Muscle layer of colon (tissue), 2 donors: ENCODE data around the gene PPP1R13B.
A peak's percentile ranks its signal among the peaks of the same experiment; 100 is the strongest.

Experiments used
- H3K27ac ChIP-seq: one replicate; pipeline ENCODE4 v1.7.0; 2013; ENCODE audit warnings: low read depth, mild to moderate bottlenecking, low read length, moderate library complexity
- H3K27me3 ChIP-seq, 2 donors: one replicate each; pipeline ENCODE4 v1.7.0; 2013; ENCODE audit warnings: low read length in 2 of 2, mild to moderate bottlenecking in 2 of 2; ENCODE audit not compliant: insufficient read depth in 2 of 2, control insufficient read depth in 1 of 2
- H3K36me3 ChIP-seq: one replicate; pipeline ENCODE4 v1.7.0; 2013; ENCODE audit warnings: mild to moderate bottlenecking, low read length; ENCODE audit not compliant: insufficient read depth
- H3K4me1 ChIP-seq: one replicate; pipeline ENCODE4 v1.7.0; 2013; ENCODE audit warnings: mild to moderate bottlenecking, low read length; ENCODE audit not compliant: insufficient read depth
- H3K4me3 ChIP-seq, 2 donors: one replicate each; pipeline ENCODE4 v1.7.0; 2013; ENCODE audit warnings: low read length in 2 of 2, low read depth in 1 of 2, mild to moderate bottlenecking in 1 of 2, moderate library complexity in 1 of 2
- H3K9ac ChIP-seq: one replicate; pipeline ENCODE4 v1.7.0; 2013; ENCODE audit warnings: low read length
- H3K9me3 ChIP-seq: one replicate; pipeline ENCODE4 v1.7.0; 2013; ENCODE audit warnings: mild to moderate bottlenecking, low read length
- donor health status: abdominal sarcoma.
- donor health status: Adenocarcinoma of cecum.

PPP1R13B gene

DNA sequence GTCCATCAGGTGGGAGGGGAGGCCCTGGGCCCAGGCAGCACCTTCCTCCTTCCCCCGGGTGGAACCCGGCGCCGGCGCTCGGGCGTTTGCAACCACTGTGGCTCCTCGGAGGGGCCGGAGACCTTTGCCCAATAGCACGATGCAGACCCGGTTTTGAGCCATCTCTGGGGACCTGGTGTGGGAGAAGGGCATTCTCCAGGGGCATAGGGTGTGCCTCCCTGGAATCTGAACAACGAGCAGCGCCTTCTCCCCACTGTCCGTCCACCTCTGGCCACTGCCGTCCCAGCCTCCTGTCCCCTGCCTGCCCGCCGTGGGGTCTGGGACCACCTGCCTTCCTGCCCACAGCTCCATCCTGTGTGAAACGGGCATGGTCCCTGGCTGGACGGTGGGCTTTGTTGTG lies 119.2 kb downstream of the PPP1R13B start:
- Histone ChIP-seq H3K9ac (no peak overlapping the region), H3K4me3 (no peak overlapping the region), H3K4me1 (peaks cover 22% of the 10 kb centered on the region), H3K27me3 (no peaks in the 10 kb centered on the region), H3K27ac (no peak overlapping the region), H3K9me3 (no peaks in the 10 kb centered on the region), H3K36me3 (peaks cover 47% of the 10 kb centered on the region)

DNA sequence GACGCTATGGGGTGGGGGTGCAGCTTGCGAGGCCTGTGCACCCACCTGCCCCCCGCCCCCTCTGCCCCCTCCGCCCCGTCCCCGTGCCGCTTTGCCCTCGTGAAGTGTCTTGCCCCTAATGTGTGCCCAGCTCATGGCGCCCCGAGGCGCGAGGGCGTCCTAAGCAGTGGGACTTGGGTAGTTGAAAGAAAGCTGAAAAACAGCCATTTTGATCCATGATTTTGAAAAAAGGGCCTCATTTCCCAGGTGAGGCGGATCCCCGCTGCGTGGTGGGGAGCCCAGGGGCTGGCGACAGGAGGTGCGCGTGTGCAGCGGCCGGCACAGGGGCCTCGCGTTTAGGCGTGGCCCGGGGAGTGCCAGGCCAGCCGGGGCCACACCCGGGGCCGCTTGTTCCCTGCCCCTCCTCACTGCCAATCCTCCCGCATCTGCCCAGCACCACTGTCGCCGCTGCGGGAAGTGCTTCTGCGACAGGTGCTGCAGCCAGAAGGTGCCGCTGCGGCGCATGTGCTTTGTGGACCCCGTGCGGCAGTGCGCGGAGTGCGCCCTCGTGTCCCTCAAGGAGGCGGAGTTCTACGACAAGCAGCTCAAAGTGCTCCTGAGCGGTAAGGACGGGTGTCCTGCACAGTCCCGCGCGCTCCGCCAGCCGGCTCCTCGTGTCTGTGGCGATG lies 119.9 kb downstream of the PPP1R13B start:
- Histone ChIP-seq H3K27ac (no peak overlapping the region), H3K36me3 (peaks cover 40% of the 10 kb centered on the region), H3K27me3 (no peaks in the 10 kb centered on the region), H3K4me3 (no peak overlapping the region), H3K9me3 (no peaks in the 10 kb centered on the region), H3K4me1 (peaks cover 27% of the 10 kb centered on the region), H3K9ac (no peak overlapping the region)

DNA sequence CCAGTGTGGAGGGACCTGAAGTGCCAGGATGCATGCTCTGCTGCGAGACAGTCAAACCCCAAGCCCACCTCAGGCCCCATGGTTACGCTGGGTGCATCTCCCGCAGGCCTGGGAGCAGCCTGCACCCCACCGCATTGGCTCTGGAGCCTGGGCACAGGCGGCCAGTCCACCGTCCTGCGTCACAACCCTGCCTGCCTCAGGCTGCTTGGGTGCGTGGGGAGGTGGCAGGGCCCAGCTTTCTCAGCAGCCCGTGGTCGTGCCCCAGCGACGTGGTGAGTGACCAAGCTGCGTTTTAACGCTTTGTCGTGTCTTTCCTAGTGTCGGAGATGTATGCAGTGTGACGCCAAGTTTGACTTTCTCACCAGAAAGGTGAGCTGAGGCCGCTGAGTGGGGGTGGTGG lies 120.9 kb downstream of the PPP1R13B start:
- Histone ChIP-seq H3K4me1 (peaks cover 27% of the 10 kb centered on the region), H3K27ac (no peak overlapping the region), H3K9me3 (no peaks in the 10 kb centered on the region), H3K4me3 (no peak overlapping the region), H3K9ac (no peak overlapping the region), H3K27me3 (no peaks in the 10 kb centered on the region), H3K36me3 (peaks cover 32% of the 10 kb centered on the region)

- Histone ChIP-seq H3K36me3 (peaks cover 32% of the 10 kb centered on the region), H3K27ac (no peak overlapping the region), H3K4me3 (no peak overlapping the region), H3K4me1 (peaks cover 27% of the 10 kb centered on the region), H3K9ac (no peak overlapping the region), H3K27me3 (no peaks in the 10 kb centered on the region), H3K9me3 (no peaks in the 10 kb centered on the region)
Observed at GRCh38 chr14:103725739-103726395, 121.5 kb downstream of the PPP1R13B start.

DNA sequence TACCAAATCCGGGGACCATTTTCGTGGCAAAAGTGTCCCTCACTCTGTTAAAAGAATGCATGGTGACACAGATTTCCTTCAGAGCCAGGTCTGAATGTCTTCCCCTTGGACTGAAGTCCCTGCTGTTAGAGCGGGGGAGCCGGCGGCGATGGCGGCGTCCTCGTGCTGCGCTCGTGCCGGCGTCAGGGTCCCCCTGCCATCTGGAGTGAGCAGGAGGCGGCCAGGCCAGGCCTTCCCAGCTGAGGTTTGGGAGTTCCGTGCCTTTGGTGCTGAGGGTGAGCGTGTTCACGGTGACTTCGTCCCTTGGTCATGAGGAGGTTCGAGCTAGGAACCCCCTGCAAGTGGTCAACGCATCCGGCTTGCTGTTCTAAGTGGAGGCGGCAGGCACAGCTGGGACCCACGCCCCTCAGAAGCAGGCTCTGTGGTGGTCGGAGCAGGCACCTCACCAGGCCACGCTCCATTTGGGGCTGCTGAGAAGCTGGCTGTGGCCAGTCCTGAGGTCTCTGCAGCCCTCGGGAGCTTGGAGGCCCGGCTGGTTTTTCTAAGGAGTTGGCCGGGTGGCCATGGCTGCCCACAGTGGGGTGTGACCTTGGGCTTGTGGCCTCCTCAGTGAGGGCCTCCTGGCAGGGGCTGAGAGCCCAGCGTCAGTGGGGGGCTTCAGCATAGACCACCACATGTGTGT lies 122.2 kb downstream of the PPP1R13B start:
- H3K4me1 ChIP-seq = peaks cover 27% of the 10 kb centered on the region
- no peak overlapping the region for H3K4me3 ChIP-seq
- no peak overlapping the region for H3K9ac ChIP-seq
- peaks cover 30% of the 10 kb centered on the region for H3K36me3 ChIP-seq
- H3K27me3 ChIP-seq = no peaks in the 10 kb centered on the region
- no peaks in the 10 kb centered on the region for H3K9me3 ChIP-seq
- H3K27ac ChIP-seq = peak overlapping the region; percentile 17

DNA sequence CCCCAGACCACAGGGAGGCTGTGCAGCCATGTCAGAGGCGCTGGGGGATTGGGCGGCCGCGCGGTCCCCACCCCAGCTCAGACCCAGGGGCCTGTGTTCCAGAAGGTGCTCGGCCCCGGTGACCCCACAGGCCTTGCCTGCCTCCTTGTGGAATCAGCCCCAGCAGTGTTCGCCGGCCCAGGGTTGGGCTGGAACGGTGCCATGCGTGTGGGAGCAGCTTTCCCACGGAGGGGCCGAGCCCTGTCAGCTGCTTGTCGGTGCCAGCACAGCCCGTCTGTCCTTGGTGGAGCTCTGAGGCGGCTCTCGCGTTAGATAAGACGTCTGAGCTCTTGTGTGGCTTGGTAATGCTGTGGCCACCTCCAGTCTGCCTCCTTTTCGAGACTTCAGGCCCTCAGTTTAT lies 123.3 kb downstream of the PPP1R13B start:
- peak overlapping the region; percentile 20 for H3K9ac ChIP-seq
- H3K4me1 ChIP-seq = peaks cover 27% of the 10 kb centered on the region
- no peaks in the 10 kb centered on the region for H3K27me3 ChIP-seq
- no peaks in the 10 kb centered on the region for H3K9me3 ChIP-seq
- peak overlapping the region in 1 of 2 donors; percentile 32 for H3K4me3 ChIP-seq
- peaks cover 19% of the 10 kb centered on the region for H3K36me3 ChIP-seq
- peak overlapping the region; percentile 65 for H3K27ac ChIP-seq

DNA sequence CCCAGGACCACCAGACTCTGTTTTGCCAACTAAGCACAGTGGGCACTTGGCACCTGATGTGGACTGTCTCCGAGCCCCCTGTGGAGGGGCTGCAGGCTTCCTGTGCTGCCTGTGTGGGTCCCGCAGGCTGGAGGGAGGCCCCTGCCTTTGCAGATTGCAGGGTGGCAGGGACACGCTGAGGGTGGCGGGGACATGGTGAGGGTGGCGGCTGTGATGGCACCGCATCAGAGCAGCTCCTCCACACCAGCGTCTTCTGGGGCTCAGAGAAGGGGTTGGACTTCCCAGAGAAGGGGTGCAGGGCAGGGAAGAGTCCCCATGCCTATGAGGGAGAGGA lies 123.7 kb downstream of the PPP1R13B start:
- Histone ChIP-seq H3K27ac (peak overlapping the region; percentile 65), H3K9me3 (no peaks in the 10 kb centered on the region), H3K4me1 (peaks cover 30% of the 10 kb centered on the region), H3K9ac (no peak overlapping the region), H3K36me3 (peaks cover 15% of the 10 kb centered on the region), H3K27me3 (no peaks in the 10 kb centered on the region), H3K4me3 (peak overlapping the region in 1 of 2 donors; percentile 32)

GRCh38 chr14:103721334-103722120 lies 125.8 kb downstream of the PPP1R13B start:
- Histone ChIP-seq H3K9ac (no peak overlapping the region), H3K4me1 (peaks cover 52% of the 10 kb centered on the region), H3K4me3 (no peak overlapping the region), H3K27ac (no peak overlapping the region), H3K27me3 (no peaks in the 10 kb centered on the region), H3K36me3 (peaks cover 7% of the 10 kb centered on the region), H3K9me3 (no peaks in the 10 kb centered on the region)

DNA sequence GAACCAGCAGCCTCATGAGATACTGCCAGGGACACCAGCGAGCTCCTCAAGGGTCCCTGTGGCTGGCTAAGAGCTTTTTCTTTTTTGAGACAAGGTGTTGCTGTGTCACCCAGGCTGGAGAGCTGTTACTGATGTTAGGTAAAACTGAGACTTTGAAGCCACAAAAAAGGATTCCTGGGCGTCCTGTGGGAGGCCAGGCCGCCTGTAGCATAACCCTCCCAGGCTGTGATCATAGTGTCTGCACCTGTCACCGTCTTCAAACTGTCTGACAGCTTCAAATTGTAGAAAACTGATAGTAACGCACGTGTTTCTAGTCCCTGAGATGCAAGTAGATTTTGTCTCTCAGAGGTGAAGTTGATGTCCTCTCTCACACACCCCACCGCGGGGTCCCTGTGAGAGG lies 127.6 kb downstream of the PPP1R13B start:
- Histone ChIP-seq H3K36me3 (no peaks in the 10 kb centered on the region), H3K9me3 (no peaks in the 10 kb centered on the region), H3K4me3 (no peak overlapping the region), H3K4me1 (peaks cover 47% of the 10 kb centered on the region), H3K9ac (no peak overlapping the region), H3K27ac (no peak overlapping the region), H3K27me3 (no peaks in the 10 kb centered on the region)

DNA sequence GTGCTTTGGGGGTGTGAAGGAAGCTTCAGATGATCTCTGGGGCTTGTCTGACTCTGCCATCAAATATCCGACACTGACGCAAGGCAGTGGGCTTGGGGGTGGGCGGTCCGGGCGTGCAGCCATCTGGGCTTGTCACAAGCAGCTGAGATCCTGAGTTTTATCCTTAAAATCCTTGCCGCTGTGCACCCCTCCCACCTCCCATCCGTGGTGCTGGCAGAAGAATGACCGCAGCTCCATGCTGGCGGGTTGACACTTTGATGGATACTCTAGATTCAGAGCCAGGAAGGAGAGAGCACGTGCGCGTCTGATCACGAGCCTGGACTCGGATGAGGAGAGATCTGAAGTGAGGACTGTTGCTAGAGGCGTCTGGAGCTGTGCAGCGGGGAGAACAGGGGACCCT lies 128.8 kb downstream of the PPP1R13B start:
- Histone ChIP-seq H3K27ac (no peak overlapping the region), H3K27me3 (no peaks in the 10 kb centered on the region), H3K4me3 (peak overlapping the region in 1 of 2 donors; percentile 12)

DNA sequence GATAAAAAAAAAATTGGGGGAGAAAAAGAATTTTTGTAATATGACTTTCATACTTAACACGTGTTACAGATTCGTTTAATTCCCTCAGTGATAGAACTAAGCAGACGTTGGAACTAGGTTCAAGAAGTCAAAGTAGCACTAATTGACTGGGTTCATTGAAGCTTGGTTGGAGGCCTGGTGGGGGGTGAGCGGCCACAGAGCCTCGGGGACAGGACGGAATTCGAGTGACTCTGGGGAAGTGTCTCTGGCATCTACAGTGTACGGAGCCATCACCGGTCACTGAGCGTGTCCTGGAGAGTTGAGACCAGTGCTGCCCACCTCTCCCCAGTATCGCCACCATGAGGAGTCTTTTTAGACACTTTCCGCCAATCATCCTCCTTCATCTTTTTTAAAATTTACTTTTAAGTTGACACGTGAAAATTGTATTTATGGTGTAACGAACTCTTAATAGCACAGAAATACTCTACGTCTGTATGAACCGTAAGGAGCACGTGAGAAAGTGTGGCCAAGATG lies 130.4 kb downstream of the PPP1R13B start:
- Histone ChIP-seq H3K27me3 (no peaks in the 10 kb centered on the region), H3K9ac (peak overlapping the region; percentile 51), H3K36me3 (no peaks in the 10 kb centered on the region), H3K9me3 (no peaks in the 10 kb centered on the region), H3K4me3 (peak overlapping the region; percentile 38 to 74), H3K4me1 (peaks cover 44% of the 10 kb centered on the region), H3K27ac (no peak overlapping the region)

More for the DNA sequence above, 128.8 kb downstream of the PPP1R13B start:
- H3K9me3 ChIP-seq = no peaks in the 10 kb centered on the region
- H3K4me1 ChIP-seq = peaks cover 41% of the 10 kb centered on the region
- no peaks in the 10 kb centered on the region for H3K36me3 ChIP-seq
- no peak overlapping the region for H3K9ac ChIP-seq
